ENCODE data around the gene TPSD1. TPM values are rescaled to one million over a fixed set of nuclear protein-coding genes. Genes with fewer than 3 reads are reported as not detected.

TPSD1 gene
- total RNA-seq, 1 experiment from 2014 or later = 0.26 TPM

- no peak overlapping the region for H3K27ac ChIP-seq (ENCODE audit: low read length)
- peaks cover 12% of the 10 kb centered on the region for H3K4me1 ChIP-seq (ENCODE audit: control insufficient read depth, insufficient read depth, low read length)
- TSS peak; percentile 64 for BruUV-seq (replicated peaks)
- no peak overlapping the region for H3K4me3 ChIP-seq (ENCODE audit: low read depth in 2 of 2, low read length in 2 of 2)
- in situ Hi-C loops (cut with HindIII; ENCODE audit: low pct_unique_long_range_greater_than_20kb, low sequenced_read_pairs) (no loop called here), intact Hi-C loops (cut with micrococcal nuclease; ENCODE audit: unreplicated experiment) (no loop called here)
- no peaks in the 10 kb centered on the region for H3K36me3 ChIP-seq (ENCODE audit: control insufficient read depth, insufficient read depth, low read length)
- ATAC-seq (no peak), DNase-seq (ENCODE audit: low read depth, low spot score) (no peak)
- no peak for TF ChIP-seq SIN3A (IDR thresholded peaks at IDR 0.05; ENCODE audit: borderline replicate concordance, insufficient read depth, low read depth, low read length)
- TF ChIP-seq TCF7L2 (IDR thresholded peaks at IDR 0.05; ENCODE audit: low read depth, low read length) = no peak
- TF ChIP-seq POLR2AphosphoS5 (IDR thresholded peaks at IDR 0.05; ENCODE audit: low read depth, low read length) = no peak
- TF ChIP-seq CTCF (IDR thresholded peaks at IDR 0.05) = no peak
- ChIA-PET CTCF (no interaction called here), POLR2A (no interaction called here)
- H3K9me3 ChIP-seq (ENCODE audit: control insufficient read depth, insufficient read depth, low read depth, low read length) = no peaks in the 10 kb centered on the region
- no peaks in the 10 kb centered on the region for H3K27me3 ChIP-seq (ENCODE audit: control insufficient read depth, insufficient read depth, low read length)
These were observed 34.8 kb upstream of the TPSD1 start for GRCh38 chr16:1220841-1221627.

- TF ChIP-seq POLR2AphosphoS5 (IDR thresholded peaks at IDR 0.05; ENCODE audit: low read depth, low read length) (no peak), CTCF (IDR thresholded peaks at IDR 0.05) (no peak), SIN3A (IDR thresholded peaks at IDR 0.05; ENCODE audit: borderline replicate concordance, insufficient read depth, low read depth, low read length) (no peak), REST (IDR thresholded peaks at IDR 0.05; ENCODE audit: insufficient read depth in 1 of 2, low read depth in 2 of 2, low read length in 1 of 2) (no peak), TCF7L2 (IDR thresholded peaks at IDR 0.05; ENCODE audit: low read depth, low read length) (no peak)
- no peaks in the 10 kb centered on the region for H3K36me3 ChIP-seq (ENCODE audit: control insufficient read depth, insufficient read depth, low read length)
- ChIA-PET CTCF (no interaction called here), POLR2A (no interaction called here)
- in situ Hi-C loops (cut with HindIII; ENCODE audit: low pct_unique_long_range_greater_than_20kb, low sequenced_read_pairs) = no loop called here
- no peak overlapping the region for H3K27ac ChIP-seq (ENCODE audit: low read length)
- no TSS peak for BruUV-seq (replicated peaks)
- ATAC-seq = no peak
- no peak for DNase-seq (ENCODE audit: low read depth, low spot score)
- intact Hi-C loops (cut with micrococcal nuclease; ENCODE audit: unreplicated experiment) = no loop called here
- H3K27me3 ChIP-seq (ENCODE audit: control insufficient read depth, insufficient read depth, low read length) = no peaks in the 10 kb centered on the region
- H3K9me3 ChIP-seq (ENCODE audit: control insufficient read depth, insufficient read depth, low read depth, low read length) = no peaks in the 10 kb centered on the region
- peaks cover 12% of the 10 kb centered on the region for H3K4me1 ChIP-seq (ENCODE audit: control insufficient read depth, insufficient read depth, low read length)
- no peak overlapping the region for H3K4me3 ChIP-seq (ENCODE audit: low read depth in 2 of 2, low read length in 2 of 2)
These were observed 34.0 kb upstream of the TPSD1 start for GRCh38 chr16:1221628-1222552.

All from Panc1 (cell line).